ENCODE data around the gene ACVR1B. TPM values are rescaled to one million over a fixed set of nuclear protein-coding genes. Genes with fewer than 3 reads are reported as not detected.

ACVR1B gene
- total and polyA plus RNA-seq, 4 donors: 16.1 to 50.5 (median 37.8) TPM

DNA sequence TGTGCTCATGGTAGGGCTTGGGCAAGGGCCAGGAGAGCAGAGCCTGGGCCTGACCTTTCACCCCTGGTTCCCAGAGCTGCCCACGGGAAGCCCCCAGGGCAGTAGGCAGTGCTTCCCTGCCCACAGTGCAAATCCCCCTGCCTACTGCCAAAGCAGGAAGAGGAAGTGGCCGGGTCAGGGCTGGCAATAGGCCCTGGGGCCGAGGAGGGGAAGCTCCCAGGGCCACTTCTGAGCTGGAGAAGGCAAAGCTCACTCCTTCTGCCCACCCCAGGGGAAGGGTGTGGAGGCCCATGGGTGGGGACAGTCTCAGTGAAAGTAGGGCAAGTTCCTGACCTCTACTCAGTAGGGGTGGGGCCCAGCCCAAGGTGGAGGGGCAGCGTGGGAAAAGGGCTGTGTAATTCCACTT lies 94.3 kb downstream of the ACVR1B start:
- Histone ChIP-seq H3K27me3 (ENCODE audit: control insufficient read depth, insufficient read depth, low read length) (no peaks in the 10 kb centered on the region), H3K4me3 (ENCODE audit: low read depth, low read length) (no peak overlapping the region), H3K4me1 (ENCODE audit: control insufficient read depth, insufficient read depth, low read length) (peaks cover 48% of the 10 kb centered on the region), H3K9me3 (ENCODE audit: control insufficient read depth, insufficient read depth, low read length) (no peaks in the 10 kb centered on the region), H3K36me3 (ENCODE audit: control insufficient read depth, insufficient read depth, low read length) (peaks cover 55% of the 10 kb centered on the region), H3K27ac (ENCODE audit: low read depth, low read length) (no peak overlapping the region)
- no peak for DNase-seq (ENCODE audit: low read depth in 4 of 6, low spot score in 6 of 6)
- WGBS (ENCODE audit: insufficient coverage): 50% methylated on average over 1 of the region's 4 CpGs

Small RNA genes within 50 kb of the gene (small RNA-seq; reads per million reads assigned to genes)
- gene RNU6-574P (ENCODE audit: low replicate concordance): not detected

Other genes starting within 250 kb of the ACVR1B start
- gene FIGNL2, start 103.0 kb upstream of the ACVR1B start, total RNA-seq: 1 to 10 TPM in 1 of 2 donors, under 1 TPM in 1; 0.40 to 1.3 TPM
- 1 to 10 TPM; 2.2 to 2.4 TPM for gene FIGNL2, start 103.0 kb upstream of the ACVR1B start, polyA plus RNA-seq (ENCODE audit: insufficient read length in 2 of 2)
- under 1 TPM in 1 of 2 donors, not detected in 1; 0.17 TPM for gene ANKRD33, start 63.6 kb upstream of the ACVR1B start, total RNA-seq
- gene ANKRD33, start 63.6 kb upstream of the ACVR1B start, polyA plus RNA-seq (ENCODE audit: insufficient read length in 2 of 2): under 1 TPM; 0.14 to 0.21 TPM
- gene ACVRL1, start 44.2 kb upstream of the ACVR1B start, total RNA-seq: 10 to 100 TPM in 1 of 2 donors, 1 to 10 TPM in 1; 8.4 to 55.7 TPM
- 10 to 100 TPM; 14.5 to 19.4 TPM for gene ACVRL1, start 44.2 kb upstream of the ACVR1B start, polyA plus RNA-seq (ENCODE audit: insufficient read length in 2 of 2)
- 10 to 100 TPM in 1 of 2 donors, 1 to 10 TPM in 1; 6.6 to 27.1 TPM for gene TAMALIN, start 55.2 kb downstream of the ACVR1B start, total RNA-seq
- 10 to 100 TPM; 12.8 to 21.5 TPM for gene TAMALIN, start 55.2 kb downstream of the ACVR1B start, polyA plus RNA-seq (ENCODE audit: insufficient read length in 2 of 2)
- 10 to 100 TPM; 24.5 to 55.6 TPM for gene NR4A1, start 99.7 kb downstream of the ACVR1B start, total RNA-seq
- 10 to 100 TPM; 21.2 to 96.6 TPM for gene NR4A1, start 99.7 kb downstream of the ACVR1B start, polyA plus RNA-seq (ENCODE audit: insufficient read length in 2 of 2)
- gene ATG101, start 118.3 kb downstream of the ACVR1B start, total RNA-seq: 10 to 100 TPM; 19.7 to 35.8 TPM
- 10 to 100 TPM; 31.6 to 37.8 TPM for gene ATG101, start 118.3 kb downstream of the ACVR1B start, polyA plus RNA-seq (ENCODE audit: insufficient read length in 2 of 2)
- under 1 TPM; 0.33 to 0.59 TPM for gene SMIM41, start 128.0 kb downstream of the ACVR1B start, total RNA-seq
- gene SMIM41, start 128.0 kb downstream of the ACVR1B start, polyA plus RNA-seq (ENCODE audit: insufficient read length in 2 of 2): under 1 TPM; 0.23 to 0.79 TPM
- not detected for gene KRT80, start 240.3 kb downstream of the ACVR1B start, total RNA-seq
- gene KRT80, start 240.3 kb downstream of the ACVR1B start, polyA plus RNA-seq (ENCODE audit: insufficient read length in 2 of 2): under 1 TPM in 1 of 2 donors, not detected in 1; 0.12 TPM